HG03460 (cell line): Measurements from ENCODE around the gene CLEC12A.
"Not testable (repeated sequence)": the region's sequence is repeated elsewhere in the genome, so short reads cannot be mapped to it uniquely, and the experiment has no call there.

Experiments used
- ATAC-seq: cut with Tn5 transposase; IDR thresholded peaks from one replicate; pipeline ENCODE4 v1.9.1; 2021; ENCODE audit not compliant: unreplicated experiment

Gene CLEC12A

GRCh38 chr12:9961901-9962300, 9.3 kb upstream of the CLEC12A start:
- ATAC-seq, result no peak

DNA sequence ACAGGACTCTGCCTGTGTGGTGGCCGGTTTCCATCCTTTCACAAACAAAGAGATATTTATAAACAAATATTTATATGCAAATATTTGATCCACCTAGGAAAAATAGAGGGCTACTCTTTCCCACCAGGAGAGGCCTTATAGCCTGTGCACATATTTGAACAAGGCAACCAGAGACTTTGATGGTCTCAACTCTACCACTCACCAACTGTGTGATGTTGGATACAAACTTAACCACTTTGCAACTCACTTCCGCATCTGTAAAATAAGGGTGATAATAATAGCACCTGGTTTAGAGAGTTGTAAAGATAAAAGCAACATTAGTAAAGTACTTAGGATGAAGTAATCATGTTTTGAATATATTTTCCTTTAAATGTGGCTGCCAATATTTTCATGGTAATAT, 1.5 kb upstream of the CLEC12A start:
- no peak for ATAC-seq

DNA sequence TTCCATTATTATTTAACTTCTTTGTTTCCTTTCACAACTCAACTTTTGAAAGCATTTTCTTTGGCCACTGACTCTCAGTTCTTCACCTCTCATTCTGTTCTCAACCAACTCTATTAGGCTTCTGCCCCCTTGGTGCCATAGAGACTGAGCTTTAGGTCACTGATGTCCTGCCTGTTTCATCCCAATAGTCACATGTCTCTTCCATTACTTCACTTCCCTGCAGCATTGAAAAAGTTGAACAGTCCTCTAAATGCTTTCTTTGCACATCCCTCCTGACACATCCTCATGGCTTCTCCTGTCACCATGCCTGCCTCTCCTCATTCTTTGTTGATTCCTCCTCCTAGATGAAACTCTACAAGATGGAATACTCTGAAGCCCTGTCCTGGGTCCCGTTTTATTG, 2.7 kb downstream of the CLEC12A start:
- no peak for ATAC-seq

DNA sequence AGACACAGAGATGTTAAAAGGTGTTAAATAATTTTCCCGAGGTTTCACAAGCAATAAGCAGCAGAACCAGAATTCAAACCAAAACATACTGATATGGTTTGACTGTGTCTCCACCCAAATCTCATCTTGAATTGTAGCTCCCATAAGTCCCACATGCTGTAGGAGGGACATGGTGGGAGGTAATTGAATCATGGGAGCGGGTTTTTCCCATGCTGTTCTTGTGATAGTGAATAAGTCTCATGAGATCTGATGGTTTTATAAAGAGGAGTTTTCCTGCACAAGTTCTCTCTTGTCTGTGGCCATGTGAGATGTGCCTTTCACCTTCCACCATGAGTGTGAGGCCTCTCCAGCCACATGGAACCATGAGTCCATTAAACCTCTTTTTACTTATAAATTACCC, 3.5 kb downstream of the CLEC12A start:
- not testable (repeated sequence) for ATAC-seq

GRCh38 chr12:9975614-9976013, 4.4 kb downstream of the CLEC12A start:
- no peak for ATAC-seq

- not testable (repeated sequence) for ATAC-seq
Observed at GRCh38 chr12:9976626-9977025, 5.4 kb downstream of the CLEC12A start.

DNA sequence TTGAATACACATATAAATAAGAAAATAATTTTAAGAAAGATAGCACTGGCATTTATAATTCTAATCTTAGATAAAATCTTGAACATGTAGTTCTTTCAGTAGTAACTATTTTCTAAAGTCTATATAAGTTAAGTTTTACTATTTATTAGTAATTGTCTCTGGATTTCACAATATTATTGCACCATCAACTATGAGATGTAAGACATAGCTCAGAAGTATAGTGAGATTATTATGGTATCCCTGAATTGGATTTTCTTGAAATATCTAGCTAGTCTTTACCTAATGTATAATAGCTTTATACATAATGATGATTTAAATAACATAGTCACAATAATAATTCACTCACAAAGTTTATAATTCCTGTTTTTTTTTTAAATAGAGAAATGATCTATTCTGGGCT, 6.7 kb downstream of the CLEC12A start:
- no peak for ATAC-seq

DNA sequence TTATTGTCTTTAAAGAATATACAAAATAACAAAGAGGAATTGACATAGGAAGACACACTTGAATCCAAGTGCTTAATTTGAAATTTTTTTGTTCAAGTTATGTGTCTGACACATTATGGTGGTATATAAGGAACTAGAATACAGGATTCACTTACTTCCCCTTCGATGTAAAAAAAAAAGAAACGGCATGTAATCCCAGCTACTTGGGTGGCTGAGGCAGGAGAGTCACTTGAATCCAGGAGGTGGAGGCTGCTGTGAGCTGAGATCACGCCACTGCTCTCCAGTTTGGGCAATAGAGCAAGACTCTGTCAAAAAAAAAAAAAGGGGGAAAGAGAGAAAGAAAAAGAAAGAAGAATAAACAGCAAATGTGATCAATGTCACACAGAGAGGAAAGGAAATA, 8.9 kb downstream of the CLEC12A start:
- no peak for ATAC-seq

GRCh38 chr12:9991876-9992275, 20.7 kb downstream of the CLEC12A start:
- ATAC-seq, result no peak

DNA sequence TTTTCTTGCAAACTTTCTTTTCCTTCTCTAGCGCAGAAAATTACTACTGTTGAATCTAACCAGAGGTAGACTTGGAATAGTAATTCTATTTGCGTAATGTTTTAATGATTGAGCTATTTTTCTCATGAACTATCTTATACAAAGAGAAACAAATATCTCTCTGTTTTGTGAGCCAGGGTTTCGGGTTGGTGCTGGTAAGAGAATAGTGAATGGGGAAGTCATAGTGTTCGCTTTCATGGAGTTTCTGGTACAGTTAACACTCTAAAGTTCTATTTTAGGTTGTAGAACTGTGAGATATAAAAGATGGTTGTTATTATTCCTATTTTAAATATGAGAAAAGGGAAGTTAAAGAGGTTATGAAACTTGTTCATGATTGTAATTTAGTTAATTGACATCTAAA, 21.1 kb downstream of the CLEC12A start:
- ATAC-seq, result no peak

DNA sequence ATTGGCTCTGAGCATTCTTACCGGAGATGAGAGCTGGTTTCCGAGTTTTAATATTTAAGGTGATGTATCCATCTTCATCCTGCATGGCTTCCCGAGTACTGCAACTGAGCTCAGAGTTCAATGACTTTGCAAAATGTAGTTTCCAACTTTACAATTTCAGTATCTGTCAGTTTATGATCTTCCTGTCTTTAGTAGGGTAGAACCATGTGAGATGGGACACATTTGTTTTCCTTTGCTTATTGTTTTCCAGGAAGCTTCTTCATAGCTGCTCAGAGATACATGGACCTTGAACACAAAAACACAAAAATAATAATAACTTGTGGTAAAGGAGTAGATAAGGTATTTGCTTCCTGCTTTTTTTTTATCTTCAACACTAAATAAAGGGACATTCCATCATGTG, 27.8 kb downstream of the CLEC12A start, which contains the start of gene CLEC1B:
TSS of gene CLEC1B (minus strand) at position 106 of the 400 bp plus-strand sequence. CDS start at position 85, 21 bp downstream.
- no peak for ATAC-seq

GRCh38 chr12:10001171-10001776, 30.1 kb downstream of the CLEC12A start:
- no peak for ATAC-seq

DNA sequence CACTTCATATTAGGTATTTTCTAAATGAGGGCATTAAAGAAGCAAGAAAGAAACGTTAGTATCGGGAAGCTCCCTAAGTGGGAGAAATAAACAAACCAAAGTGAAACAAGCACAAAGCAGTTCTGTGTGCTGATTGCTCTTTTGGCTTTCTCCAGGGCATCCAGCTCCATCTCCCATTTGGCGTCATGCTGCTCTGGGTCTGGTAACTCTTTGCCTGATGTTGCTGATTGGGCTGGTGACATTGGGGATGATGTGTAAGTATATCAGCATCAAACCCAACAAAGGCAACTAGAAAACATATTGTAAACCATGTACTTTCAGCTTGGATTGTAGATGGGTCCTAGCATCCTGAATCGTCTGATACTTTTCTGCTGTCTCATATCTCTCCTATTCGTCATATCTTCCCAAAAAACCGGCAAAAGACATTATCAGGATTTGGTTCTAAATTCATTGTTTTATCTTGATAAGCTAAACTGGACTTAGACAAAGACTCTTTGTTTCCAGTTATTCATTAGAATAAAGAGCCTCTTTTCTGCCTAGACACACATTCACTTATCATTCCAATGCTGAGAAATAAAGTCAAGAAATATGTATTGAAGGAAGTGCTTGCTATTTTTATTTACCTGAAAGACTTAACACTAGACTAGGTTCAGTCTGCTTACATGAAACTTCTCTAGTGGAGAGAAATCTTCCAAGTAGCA, 41.6 kb downstream of the CLEC12A start:
- no peak for ATAC-seq

- ATAC-seq, result no peak
Observed at GRCh38 chr12:10015450-10015849, 44.2 kb downstream of the CLEC12A start.

GRCh38 chr12:10016881-10017280, 45.7 kb downstream of the CLEC12A start:
- no peak for ATAC-seq

DNA sequence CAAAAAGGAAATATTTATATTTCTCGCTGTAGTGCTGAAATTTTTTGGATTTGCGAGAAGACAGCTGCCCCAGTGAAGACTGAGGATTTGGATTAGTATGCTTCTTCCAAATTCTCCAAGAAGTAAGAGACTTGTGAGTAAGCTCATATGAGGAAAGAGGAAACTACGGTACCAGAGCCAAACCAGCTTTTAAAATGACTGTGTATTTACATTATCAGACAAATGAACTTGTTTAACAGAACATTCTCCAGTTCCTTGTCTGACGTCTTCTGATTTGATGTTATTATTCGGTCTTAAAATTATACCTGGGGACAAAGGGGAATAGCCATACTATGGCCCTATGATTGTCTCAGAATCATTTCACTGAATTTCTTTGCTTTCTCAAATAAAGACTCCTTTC, 47.2 kb downstream of the CLEC12A start:
- no peak for ATAC-seq

DNA sequence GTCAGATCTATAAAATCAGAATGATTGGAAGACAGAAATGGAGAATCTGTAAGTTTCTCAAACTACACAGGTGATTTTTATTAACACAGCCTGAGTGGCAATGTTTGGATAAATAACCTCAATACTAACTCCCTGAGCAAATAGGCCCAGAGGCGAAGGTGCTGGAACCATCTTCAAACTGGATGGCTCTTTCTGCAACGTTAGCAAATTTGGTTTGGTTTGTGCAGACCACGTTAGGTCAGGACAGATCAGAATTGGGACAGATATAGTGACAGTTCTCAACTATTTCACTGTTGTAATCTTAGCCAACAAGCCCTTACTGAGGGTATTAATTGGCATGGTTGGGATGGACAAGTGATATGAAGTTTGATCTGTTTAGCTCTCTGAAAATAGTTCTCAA, 50.1 kb downstream of the CLEC12A start:
- ATAC-seq, result no peak

- ATAC-seq, result no peak
Observed at GRCh38 chr12:10025236-10025635, 54.0 kb downstream of the CLEC12A start.

- not testable (repeated sequence) for ATAC-seq
Observed at GRCh38 chr12:10026666-10027065, 55.5 kb downstream of the CLEC12A start.

DNA sequence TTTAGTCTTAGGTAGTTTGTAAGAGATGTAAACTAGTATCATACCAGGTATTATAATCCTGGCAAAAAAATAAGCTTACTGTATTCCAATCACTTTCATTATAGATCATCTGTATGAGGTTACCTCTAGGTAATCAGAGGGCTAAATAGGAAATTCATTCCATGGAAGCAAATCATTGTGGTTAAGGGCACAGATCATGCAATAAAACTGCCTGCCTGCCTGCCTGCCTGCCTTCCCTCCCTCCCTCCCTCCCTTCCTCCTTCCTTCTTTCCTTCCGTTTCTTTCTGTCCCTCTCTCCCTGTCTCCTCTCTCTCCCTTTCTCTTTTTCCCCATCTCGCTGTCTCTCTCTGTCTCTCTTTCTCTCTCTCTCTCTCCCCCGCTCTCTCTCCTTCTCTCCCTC, 56.1 kb downstream of the CLEC12A start:
- ATAC-seq, result no peak

DNA sequence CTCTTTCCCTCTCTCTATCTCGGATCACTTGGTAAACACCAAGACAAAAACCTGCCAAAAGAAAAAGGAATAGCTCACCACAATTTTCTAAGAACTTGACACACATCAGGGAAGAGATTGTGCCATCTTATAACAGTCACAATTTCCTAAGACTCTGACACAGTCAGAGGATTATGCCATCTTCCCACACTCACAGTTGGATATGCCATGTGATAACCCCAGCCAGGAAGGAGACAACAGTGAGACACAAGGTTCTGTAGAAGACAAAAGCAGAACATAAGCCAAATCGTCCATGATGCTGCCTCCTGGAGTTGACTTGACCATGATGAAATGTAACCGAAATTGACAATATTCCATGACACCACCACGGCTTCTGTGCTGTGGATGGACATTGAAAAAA, 56.5 kb downstream of the CLEC12A start:
- no peak for ATAC-seq

DNA sequence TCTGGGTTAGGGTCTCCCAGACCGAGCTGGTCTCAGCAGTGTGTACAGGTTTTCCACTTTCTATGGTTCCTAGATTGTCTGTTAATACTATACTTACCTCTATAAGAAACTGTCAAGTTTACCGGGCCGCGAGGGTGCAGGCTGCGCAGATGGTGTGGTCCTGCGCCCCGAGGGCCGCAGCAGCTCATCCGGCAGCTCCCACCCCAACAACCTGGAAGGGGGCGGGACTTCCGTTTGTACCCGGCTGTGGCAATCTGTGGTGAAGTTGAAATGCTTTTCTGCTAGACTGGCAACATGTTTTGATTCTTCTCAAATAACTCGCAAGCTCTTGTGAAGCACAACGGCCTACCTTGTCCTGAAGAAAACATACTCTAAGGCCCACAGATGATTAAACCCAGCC, 59.2 kb downstream of the CLEC12A start, which contains the start of gene CLEC9A:
TSS of gene CLEC9A (plus strand) at position 237 of the 400 bp plus-strand sequence. CDS start 22,006 bp downstream, outside the sequence.
- ATAC-seq, result no peak

- no peak for ATAC-seq
Observed at GRCh38 chr12:10031321-10031720, 60.1 kb downstream of the CLEC12A start.
